Measurements from ENCODE around the gene SNRNP70.
A peak's percentile ranks its signal among the peaks of the same experiment; 100 is the strongest.

Gene SNRNP70

DNA sequence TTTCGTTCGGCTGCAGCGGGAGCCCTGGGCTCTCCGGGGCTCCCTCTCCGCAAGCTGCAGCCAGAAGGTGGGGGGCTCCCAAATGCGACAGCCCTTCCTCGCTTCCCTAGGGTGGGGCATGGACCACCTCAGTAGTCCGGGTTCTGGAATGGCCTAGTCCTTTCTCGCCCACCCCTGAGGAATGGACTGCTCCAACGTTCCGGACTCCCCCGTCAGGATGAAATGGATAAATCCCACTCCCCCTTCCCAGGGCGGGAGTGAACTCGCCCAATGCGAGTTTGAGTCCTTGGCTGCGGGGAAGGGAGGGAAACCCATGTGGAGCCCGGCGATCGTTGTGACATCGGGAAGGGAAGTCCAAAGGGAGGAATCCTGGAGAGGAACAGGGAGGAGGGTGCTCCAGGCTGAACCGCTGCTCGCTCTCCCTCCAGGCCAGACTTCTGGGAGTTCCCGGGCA, 64.4 kb downstream of the SNRNP70 start:
- Mint-ChIP-seq H3K4me1 (ENCODE audit: low read depth) (peaks cover 26% of the 10 kb centered on the region), H3K27ac (no peak overlapping the region), H3K9me3 (no peaks in the 10 kb centered on the region), H3K27me3 (ENCODE audit: low read depth) (peaks cover 80% of the 10 kb centered on the region), H3K36me3 (ENCODE audit: low read depth) (no peaks in the 10 kb centered on the region), H3K4me3 (peak overlapping the region; percentile 83)

DNA sequence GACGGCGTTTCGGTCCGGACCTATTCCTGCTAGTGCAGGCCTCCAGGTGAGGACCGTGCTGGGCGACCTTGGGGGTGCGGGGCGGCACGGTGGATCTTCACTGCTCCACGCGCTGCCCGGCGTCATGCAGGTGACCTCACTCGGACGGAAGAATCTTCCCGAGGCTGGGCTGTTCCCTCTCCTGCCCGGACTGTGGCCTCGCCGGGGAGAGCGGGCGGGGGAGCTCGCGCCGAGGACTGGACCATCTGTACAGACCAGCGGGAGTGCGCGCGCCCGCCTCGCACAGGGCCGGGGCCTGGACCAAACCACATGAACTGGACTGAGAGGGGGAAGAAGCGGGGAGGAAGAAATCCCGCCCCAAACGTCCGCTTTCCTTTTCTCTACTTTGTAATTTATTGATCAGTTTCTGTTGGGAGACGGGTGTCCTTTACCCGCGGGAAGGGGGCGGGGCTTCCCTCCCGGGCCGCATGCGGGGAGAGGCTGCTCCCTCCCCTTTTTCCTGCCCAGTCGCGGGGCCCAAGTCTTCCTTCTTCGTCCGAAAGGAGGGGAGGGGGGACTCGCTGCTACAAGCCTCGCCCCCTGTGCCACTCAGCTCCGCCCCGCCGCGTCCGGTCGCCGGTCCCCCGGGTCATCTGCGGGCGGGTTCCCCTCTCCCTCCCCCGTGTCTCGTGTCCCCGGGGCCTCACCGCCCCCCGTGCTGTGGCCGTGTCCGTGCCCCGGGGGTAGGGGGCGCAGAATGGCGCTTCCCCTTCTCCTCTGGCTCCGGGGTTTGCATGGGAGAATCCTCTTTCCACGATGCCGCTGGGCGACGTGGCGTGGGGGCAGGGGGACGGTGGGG, 65.1 kb downstream of the SNRNP70 start:
- Mint-ChIP-seq H3K4me3 (peak overlapping the region; percentile 83), H3K9me3 (no peaks in the 10 kb centered on the region), H3K36me3 (ENCODE audit: low read depth) (no peaks in the 10 kb centered on the region), H3K27ac (no peak overlapping the region), H3K4me1 (ENCODE audit: low read depth) (peaks cover 25% of the 10 kb centered on the region), H3K27me3 (ENCODE audit: low read depth) (peaks cover 85% of the 10 kb centered on the region)

DNA sequence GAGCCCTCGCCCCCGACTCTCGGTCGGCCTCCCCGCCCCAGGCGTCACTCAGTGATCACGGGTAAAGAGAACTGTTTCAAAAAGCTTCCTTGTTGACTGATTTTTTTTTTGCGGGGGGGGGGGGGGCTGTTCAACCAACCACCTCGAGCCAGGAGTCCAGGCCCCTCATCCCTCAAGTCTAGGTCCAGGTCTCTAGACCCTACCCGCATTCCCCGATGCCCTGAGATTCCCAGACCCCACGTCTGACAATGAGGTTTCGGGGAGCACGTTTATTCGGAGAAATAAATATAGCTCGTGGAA, 65.6 kb downstream of the SNRNP70 start:
- peak overlapping the region; percentile 61 for H3K4me3 Mint-ChIP-seq
- H3K4me1 Mint-ChIP-seq (ENCODE audit: low read depth): peaks cover 20% of the 10 kb centered on the region
- no peaks in the 10 kb centered on the region for H3K9me3 Mint-ChIP-seq
- no peak overlapping the region for H3K27ac Mint-ChIP-seq
- H3K27me3 Mint-ChIP-seq (ENCODE audit: low read depth): peaks cover 90% of the 10 kb centered on the region
- no peaks in the 10 kb centered on the region for H3K36me3 Mint-ChIP-seq (ENCODE audit: low read depth)

DNA sequence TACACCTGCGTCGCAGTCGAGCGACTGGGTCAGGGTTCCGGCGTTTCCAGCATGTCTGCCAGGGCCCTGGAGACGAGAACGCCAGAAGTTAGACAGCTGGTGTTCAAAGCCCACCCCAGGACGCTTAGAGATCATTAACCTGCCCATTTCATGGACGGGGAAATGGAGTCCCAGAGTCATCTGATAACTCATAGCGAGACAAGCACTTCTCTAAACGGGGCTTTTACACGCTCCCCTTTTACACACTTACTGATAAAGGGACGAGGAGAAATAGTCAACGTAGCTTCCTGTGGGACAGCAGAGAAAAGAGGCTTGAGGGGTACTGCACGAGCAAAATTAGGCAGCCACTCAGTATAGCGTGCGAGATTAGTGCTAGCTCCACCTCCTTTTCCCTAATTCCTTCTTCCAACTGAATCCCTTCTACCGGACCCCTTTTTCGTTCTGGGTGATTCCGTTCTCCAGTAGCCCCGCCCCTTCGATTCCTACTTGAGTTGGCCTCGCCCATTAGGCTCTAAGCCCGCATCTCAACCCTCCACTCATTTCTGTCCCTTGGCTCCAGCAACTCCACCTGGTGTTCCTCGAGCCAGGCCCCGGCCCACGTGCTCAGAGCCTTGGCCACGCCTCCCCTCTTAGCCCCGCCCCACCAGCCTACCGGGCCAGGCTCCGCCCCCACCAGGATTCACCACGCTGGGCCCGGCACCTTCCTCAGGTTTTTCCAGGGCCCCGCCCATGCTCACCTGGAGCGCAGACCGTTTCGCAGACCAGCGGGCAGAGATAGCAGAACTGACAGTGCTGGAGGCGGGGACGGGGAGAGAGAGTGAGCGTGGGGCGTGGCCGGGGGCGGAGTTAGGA, 66.2 kb downstream of the SNRNP70 start:
- Mint-ChIP-seq H3K27ac (no peak overlapping the region), H3K36me3 (ENCODE audit: low read depth) (no peaks in the 10 kb centered on the region), H3K27me3 (ENCODE audit: low read depth) (peaks cover 91% of the 10 kb centered on the region)

DNA sequence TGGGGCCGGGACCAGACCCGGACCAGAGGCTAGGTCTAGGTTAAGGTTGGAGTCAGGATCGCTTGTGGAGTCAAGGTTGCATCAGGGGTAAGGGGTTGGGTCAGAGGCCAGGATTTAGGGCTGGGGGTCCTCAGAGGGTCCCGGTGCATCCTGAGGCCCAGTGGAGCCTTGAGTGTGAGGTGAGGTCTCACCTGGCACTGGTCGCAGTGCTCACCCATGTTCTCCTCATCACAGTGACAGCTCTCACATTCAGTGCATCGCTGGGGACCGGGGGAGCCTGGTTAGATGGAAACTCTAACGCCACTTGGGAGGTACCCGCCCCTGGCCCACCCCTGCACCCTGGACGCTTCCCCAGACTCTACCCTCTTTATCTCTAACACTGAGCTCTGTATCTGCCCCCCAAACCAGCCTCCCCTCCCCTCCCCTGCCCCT, 66.9 kb downstream of the SNRNP70 start:
- H3K4me1 Mint-ChIP-seq (ENCODE audit: low read depth): peaks cover 20% of the 10 kb centered on the region
- H3K36me3 Mint-ChIP-seq (ENCODE audit: low read depth): no peaks in the 10 kb centered on the region
- peaks cover 86% of the 10 kb centered on the region for H3K27me3 Mint-ChIP-seq (ENCODE audit: low read depth)
- H3K9me3 Mint-ChIP-seq: no peaks in the 10 kb centered on the region
- H3K4me3 Mint-ChIP-seq: no peak overlapping the region
- no peak overlapping the region for H3K27ac Mint-ChIP-seq

More for the DNA sequence above, 66.2 kb downstream of the SNRNP70 start:
- H3K9me3 Mint-ChIP-seq: no peaks in the 10 kb centered on the region
- peaks cover 20% of the 10 kb centered on the region for H3K4me1 Mint-ChIP-seq (ENCODE audit: low read depth)
- peak overlapping the region; percentile 61 for H3K4me3 Mint-ChIP-seq

DNA sequence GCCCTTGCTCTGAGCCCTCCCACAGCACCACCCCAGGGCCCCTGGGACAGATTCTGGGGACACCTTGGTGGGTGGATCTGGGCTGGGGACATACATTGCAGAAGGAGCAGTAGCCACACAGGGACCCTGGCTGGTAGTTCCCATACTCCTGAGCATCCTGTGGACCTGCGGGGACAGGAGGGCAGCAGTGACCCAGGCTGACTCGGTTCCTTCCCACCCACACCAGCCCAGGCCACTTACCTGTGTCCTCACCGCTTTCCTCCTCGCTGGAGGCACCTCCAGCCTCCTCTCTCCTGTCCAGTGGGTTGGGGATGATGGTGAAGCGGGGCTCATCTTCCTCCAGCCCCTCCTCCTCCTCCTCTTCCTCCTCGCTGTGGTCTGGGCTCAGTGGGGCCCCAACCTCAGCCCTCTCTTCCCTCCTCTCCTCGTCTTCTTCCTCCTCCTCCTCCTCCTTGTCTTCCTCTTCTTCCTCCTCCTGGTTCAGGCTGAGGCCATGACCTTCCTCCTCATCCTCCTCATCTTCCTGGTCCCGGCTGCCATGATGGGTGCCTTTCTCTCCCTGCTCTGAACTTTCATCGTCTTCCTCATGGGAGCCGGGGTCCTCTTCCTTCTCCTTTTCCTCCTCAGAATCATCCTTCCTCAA, 68.0 kb downstream of the SNRNP70 start:
- Mint-ChIP-seq H3K4me3 (peak overlapping the region; percentile 7), H3K27ac (peak overlapping the region; percentile 4), H3K27me3 (ENCODE audit: low read depth) (peaks cover 81% of the 10 kb centered on the region), H3K36me3 (ENCODE audit: low read depth) (no peaks in the 10 kb centered on the region), H3K9me3 (no peaks in the 10 kb centered on the region), H3K4me1 (ENCODE audit: low read depth) (peaks cover 24% of the 10 kb centered on the region)

DNA sequence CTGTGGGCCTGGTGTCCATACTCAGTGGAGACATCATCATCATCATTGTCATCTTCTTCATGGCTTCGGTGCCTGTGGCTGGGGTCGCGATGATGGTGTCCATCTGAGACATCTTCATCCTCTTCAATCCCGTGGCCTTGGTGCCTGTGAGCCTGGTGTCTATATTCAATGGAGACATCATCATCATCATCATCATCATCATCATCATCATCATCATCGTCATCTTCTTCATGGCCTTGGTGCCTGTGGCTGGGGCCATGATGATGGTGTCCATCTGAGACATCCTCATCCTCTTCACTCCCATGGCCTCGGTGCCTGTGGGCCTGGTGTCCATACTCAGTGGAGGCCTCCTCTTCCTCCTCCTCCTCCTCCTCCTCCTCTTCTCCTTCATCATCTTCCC, 69.0 kb downstream of the SNRNP70 start:
- H3K36me3 Mint-ChIP-seq (ENCODE audit: low read depth): no peaks in the 10 kb centered on the region
- H3K27me3 Mint-ChIP-seq (ENCODE audit: low read depth): peaks cover 77% of the 10 kb centered on the region
- no peak overlapping the region for H3K4me3 Mint-ChIP-seq
- H3K9me3 Mint-ChIP-seq: no peaks in the 10 kb centered on the region
- H3K4me1 Mint-ChIP-seq (ENCODE audit: low read depth): peaks cover 20% of the 10 kb centered on the region
- no peak overlapping the region for H3K27ac Mint-ChIP-seq

DNA sequence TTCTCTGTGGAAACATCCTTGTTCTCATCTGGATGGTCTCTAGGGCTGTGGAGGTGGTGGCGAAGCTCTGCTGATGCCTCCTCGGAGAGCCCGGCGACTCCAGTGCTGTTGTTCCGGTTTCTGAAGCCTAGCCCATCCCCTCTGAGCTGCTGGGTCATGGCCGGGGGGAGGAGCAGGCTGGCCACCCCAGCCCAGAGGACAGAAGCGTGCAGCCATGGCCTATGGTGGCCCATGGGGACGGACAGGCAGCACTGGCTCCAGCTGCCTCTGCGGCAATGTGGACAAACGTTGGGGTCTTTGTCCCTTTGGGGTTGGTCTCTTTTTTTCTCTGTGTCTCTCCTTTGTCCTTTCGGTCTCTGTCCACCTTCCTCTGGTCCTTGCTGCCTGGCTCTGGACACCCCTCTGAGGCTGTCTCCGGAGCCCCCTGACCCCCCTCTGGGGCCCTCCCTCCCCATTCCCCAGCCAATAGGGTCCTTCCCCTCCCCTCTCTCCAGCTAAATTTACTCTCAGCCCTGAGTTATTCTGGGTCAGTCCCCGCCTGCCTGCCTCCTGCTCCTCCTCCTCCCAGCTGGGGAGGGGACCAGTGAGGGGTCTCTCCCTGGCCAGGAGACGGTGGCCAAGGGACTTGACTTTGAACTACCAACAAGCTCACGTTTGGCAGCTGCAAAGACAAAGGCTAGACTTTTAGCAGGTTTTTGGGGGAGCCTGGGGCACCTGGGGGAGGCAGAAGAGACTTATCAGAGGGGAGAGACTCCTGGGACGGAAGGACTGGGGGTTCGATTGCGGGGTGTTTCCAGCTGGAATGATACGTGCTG, 70.0 kb downstream of the SNRNP70 start, which contains the start of gene HRC:
TSS of gene HRC (minus strand) at position 392 of the 815 bp plus-strand sequence. CDS start at position 233, 159 bp downstream.
- H3K4me3 Mint-ChIP-seq: peak within 1 kb of the TSS; percentile 31
- peaks cover 73% of the 10 kb centered on the region for H3K27me3 Mint-ChIP-seq (ENCODE audit: low read depth)
- H3K4me1 Mint-ChIP-seq (ENCODE audit: low read depth): peaks cover 19% of the 10 kb centered on the region
- no peaks in the 10 kb centered on the region for H3K36me3 Mint-ChIP-seq (ENCODE audit: low read depth)
- no peaks in the 10 kb centered on the region for H3K9me3 Mint-ChIP-seq
- no peak within 1 kb of the TSS for H3K27ac Mint-ChIP-seq

DNA sequence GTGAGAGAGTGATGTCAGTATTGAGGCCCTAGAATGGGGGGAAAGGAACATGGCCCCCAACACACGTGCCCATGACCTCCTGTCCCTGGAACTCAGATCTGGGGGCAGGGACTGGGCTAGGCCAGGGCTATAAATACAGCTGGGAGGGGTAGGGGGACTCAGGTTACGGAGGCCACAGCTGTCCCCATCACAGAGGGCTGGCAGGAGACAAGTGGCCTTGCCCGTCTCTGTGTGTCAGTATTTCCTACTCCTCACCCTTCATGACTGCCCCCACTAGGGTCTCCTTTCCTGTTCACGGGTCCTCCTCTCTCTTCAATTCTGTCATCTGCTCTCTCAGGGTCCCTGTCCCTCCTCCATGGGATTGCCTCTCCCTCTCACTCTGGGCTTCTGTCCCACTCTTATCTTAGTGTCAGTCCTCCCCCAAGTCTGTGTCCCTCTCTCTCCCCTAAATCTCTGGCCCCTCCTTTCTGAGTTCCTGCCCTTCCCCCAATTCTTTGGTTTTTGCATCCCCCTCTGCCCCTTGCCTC, 70.6 kb downstream of the SNRNP70 start:
- Mint-ChIP-seq H3K27me3 (ENCODE audit: low read depth) (peaks cover 75% of the 10 kb centered on the region), H3K4me3 (peak overlapping the region; percentile 31), H3K9me3 (no peaks in the 10 kb centered on the region), H3K27ac (no peak overlapping the region), H3K36me3 (ENCODE audit: low read depth) (no peaks in the 10 kb centered on the region), H3K4me1 (ENCODE audit: low read depth) (peaks cover 17% of the 10 kb centered on the region)

DNA sequence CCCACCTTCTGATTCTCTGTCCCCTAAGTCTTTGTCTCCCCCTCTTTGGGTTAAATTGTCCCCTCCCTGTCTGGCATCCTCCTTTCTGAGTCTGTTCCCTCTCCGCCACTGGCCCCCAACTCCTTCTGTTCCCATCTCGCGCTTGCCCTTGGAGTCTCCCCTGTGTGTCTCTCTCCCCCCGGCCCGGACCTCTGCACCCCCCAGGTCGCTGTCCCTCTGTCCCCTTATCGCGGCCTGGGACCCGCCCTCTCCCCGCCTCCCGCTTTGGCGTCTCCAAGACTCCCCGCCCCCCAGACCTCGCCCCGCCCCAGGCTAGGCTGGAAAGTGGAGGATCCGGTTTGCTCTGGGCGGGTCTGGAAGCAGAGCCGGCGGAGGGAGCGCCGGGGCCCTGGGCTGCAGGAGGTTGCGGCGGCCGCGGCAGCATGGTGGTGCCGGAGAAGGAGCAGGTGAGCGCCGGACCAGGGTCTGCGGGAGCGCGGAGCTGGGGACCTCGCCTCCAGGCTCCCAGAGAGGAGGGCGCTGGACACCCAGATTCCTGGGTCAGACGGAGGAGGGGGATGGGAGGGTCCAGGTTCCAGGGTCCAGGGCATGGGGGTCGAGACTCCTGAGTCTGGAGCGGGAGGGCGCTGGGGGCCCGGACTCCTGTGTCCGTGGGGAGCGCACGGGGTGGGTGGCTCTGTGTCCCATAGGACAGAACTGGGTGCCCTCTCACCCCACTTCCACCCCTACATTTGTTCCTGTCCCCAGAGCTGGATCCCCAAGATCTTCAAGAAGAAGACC, 72.4 kb downstream of the SNRNP70 start, which contains the start of gene TRPM4:
TSS of gene TRPM4 (plus strand) at position 348 of the 780 bp plus-strand sequence. CDS start at position 423, 75 bp downstream.
- peaks cover 59% of the 10 kb centered on the region for H3K27me3 Mint-ChIP-seq (ENCODE audit: low read depth)
- H3K36me3 Mint-ChIP-seq (ENCODE audit: low read depth): no peaks in the 10 kb centered on the region
- no peak within 1 kb of the TSS for H3K27ac Mint-ChIP-seq
- no peaks in the 10 kb centered on the region for H3K9me3 Mint-ChIP-seq
- H3K4me3 Mint-ChIP-seq: peak within 1 kb of the TSS; percentile 76
- peaks cover 13% of the 10 kb centered on the region for H3K4me1 Mint-ChIP-seq (ENCODE audit: low read depth)
